ENCODE results near the gene ARMC5.

- TF ChIP-seq CTCF (IDR thresholded peaks at IDR 0.05; ENCODE audit: insufficient read depth, low read depth, low read length), result no peak
- TF ChIP-seq EZH2 (IDR thresholded peaks at IDR 0.05; ENCODE audit: insufficient read depth, low read length), result no peak
These were observed 5.1 kb downstream of the ARMC5 start for GRCh38 chr16:31464348-31464769.
